ENCODE measurements around the gene VWCE.
"Not testable (repeated sequence)": the region's sequence is repeated elsewhere in the genome, so short reads cannot be mapped to it uniquely, and the experiment has no call there.

Gene VWCE

GRCh38 chr11:61268588-61269250 lies 26.4 kb downstream of the VWCE start:
- Histone ChIP-seq H3K27me3 (ENCODE audit: control insufficient read depth, insufficient read depth, low read length) (no peaks in the 10 kb centered on the region), H3K4me3 (ENCODE audit: low read depth, low read length) (no peak overlapping the region), H3K36me3 (ENCODE audit: control insufficient read depth, insufficient read depth, low read length) (peaks cover 23% of the 10 kb centered on the region), H3K9me3 (ENCODE audit: control insufficient read depth, insufficient read depth, low read length) (no peaks in the 10 kb centered on the region), H3K9ac (ENCODE audit: low read depth, low read length) (no peak overlapping the region), H3K27ac (ENCODE audit: low read depth, low read length) (no peak overlapping the region), H3K4me1 (ENCODE audit: control insufficient read depth, insufficient read depth, low read length) (no peaks in the 10 kb centered on the region)

DNA sequence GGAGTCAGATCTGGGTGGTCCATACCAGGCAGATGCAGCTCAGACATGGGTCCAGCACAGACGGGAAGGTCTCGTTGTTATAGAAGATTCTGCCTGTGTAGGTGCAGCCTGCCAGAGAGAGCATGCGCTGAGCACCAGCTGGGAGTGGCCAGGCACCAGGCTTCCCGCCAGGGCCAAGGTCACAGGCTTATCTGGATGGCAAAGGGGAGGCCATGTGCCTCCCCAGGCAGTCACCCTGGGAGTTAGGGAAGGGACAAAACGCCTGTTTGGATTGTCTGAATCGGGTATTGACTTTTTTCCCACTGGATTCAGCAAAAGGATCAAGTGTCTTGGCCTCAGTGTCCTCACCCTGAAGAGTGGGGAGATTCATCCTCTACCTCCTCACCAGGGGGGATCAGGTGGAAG lies 27.7 kb downstream of the VWCE start:
- Histone ChIP-seq H3K4me3 (ENCODE audit: low read depth, low read length) (no peak overlapping the region), H3K4me1 (ENCODE audit: control insufficient read depth, insufficient read depth, low read length) (no peaks in the 10 kb centered on the region), H3K9ac (ENCODE audit: low read depth, low read length) (no peak overlapping the region), H3K27ac (ENCODE audit: low read depth, low read length) (no peak overlapping the region), H3K36me3 (ENCODE audit: control insufficient read depth, insufficient read depth, low read length) (peaks cover 29% of the 10 kb centered on the region), H3K27me3 (ENCODE audit: control insufficient read depth, insufficient read depth, low read length) (no peaks in the 10 kb centered on the region), H3K9me3 (ENCODE audit: control insufficient read depth, insufficient read depth, low read length) (no peaks in the 10 kb centered on the region)

DNA sequence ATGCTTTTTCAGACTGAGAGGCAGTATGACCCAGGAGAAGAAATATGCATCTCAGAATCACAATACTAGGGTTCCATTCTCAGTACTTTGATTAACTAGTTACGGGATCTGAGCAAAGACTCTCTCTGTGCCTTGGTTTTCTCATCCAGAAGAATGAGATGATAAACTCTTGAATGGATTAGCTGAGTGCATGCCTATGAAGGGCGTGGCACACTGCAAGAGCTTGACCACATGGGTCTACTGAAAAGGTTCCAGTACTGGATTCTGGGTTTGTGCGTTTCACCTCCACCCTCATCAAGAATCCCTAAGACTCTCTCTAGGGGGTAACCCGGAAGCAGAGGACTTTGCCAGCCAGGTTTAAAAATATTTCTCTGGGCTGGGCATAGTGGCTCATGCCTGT lies 28.5 kb downstream of the VWCE start:
- Histone ChIP-seq H3K4me1 (ENCODE audit: control insufficient read depth, insufficient read depth, low read length) (no peaks in the 10 kb centered on the region), H3K27me3 (ENCODE audit: control insufficient read depth, insufficient read depth, low read length) (no peaks in the 10 kb centered on the region), H3K4me3 (ENCODE audit: low read depth, low read length) (no peak overlapping the region), H3K9me3 (ENCODE audit: control insufficient read depth, insufficient read depth, low read length) (no peaks in the 10 kb centered on the region), H3K36me3 (ENCODE audit: control insufficient read depth, insufficient read depth, low read length) (peaks cover 21% of the 10 kb centered on the region), H3K27ac (ENCODE audit: low read depth, low read length) (no peak overlapping the region), H3K9ac (ENCODE audit: low read depth, low read length) (no peak overlapping the region)

- H3K9ac ChIP-seq (ENCODE audit: low read depth, low read length) = no peak overlapping the region
- H3K27ac ChIP-seq (ENCODE audit: low read depth, low read length) = no peak overlapping the region
- no peaks in the 10 kb centered on the region for H3K9me3 ChIP-seq (ENCODE audit: control insufficient read depth, insufficient read depth, low read length)
- H3K36me3 ChIP-seq (ENCODE audit: control insufficient read depth, insufficient read depth, low read length) = peaks cover 12% of the 10 kb centered on the region
- no peak overlapping the region for H3K4me3 ChIP-seq (ENCODE audit: low read depth, low read length)
- no peaks in the 10 kb centered on the region for H3K4me1 ChIP-seq (ENCODE audit: control insufficient read depth, insufficient read depth, low read length)
- no peaks in the 10 kb centered on the region for H3K27me3 ChIP-seq (ENCODE audit: control insufficient read depth, insufficient read depth, low read length)
These were observed 29.8 kb downstream of the VWCE start for GRCh38 chr11:61265357-61265756.

- H3K36me3 ChIP-seq (ENCODE audit: control insufficient read depth, insufficient read depth, low read length) = peaks cover 9% of the 10 kb centered on the region; the same call in 1 of the 2 replicates
- H3K27ac ChIP-seq (ENCODE audit: low read depth, low read length) = no peak overlapping the region
- H3K9me3 ChIP-seq (ENCODE audit: control insufficient read depth, insufficient read depth, low read length) = no peaks in the 10 kb centered on the region
- H3K4me1 ChIP-seq (ENCODE audit: control insufficient read depth, insufficient read depth, low read length) = no peaks in the 10 kb centered on the region
- no peak overlapping the region for H3K4me3 ChIP-seq (ENCODE audit: low read depth, low read length)
- no peak overlapping the region for H3K9ac ChIP-seq (ENCODE audit: low read depth, low read length)
- H3K27me3 ChIP-seq (ENCODE audit: control insufficient read depth, insufficient read depth, low read length) = no peaks in the 10 kb centered on the region
These were observed 30.3 kb downstream of the VWCE start for GRCh38 chr11:61264795-61265194.

- H3K36me3 ChIP-seq (ENCODE audit: control insufficient read depth, insufficient read depth, low read length) = peaks cover 12% of the 10 kb centered on the region
- H3K4me3 ChIP-seq (ENCODE audit: low read depth, low read length) = no peak overlapping the region
- no peaks in the 10 kb centered on the region for H3K9me3 ChIP-seq (ENCODE audit: control insufficient read depth, insufficient read depth, low read length)
- H3K9ac ChIP-seq (ENCODE audit: low read depth, low read length) = no peak overlapping the region
- no peaks in the 10 kb centered on the region for H3K27me3 ChIP-seq (ENCODE audit: control insufficient read depth, insufficient read depth, low read length)
- no peaks in the 10 kb centered on the region for H3K4me1 ChIP-seq (ENCODE audit: control insufficient read depth, insufficient read depth, low read length)
- no peak overlapping the region for H3K27ac ChIP-seq (ENCODE audit: low read depth, low read length)
These were observed 30.7 kb downstream of the VWCE start for GRCh38 chr11:61264371-61264770.

GRCh38 chr11:61259363-61259762 lies 35.8 kb downstream of the VWCE start:
- Histone ChIP-seq H3K27ac (ENCODE audit: low read depth, low read length) (no peak overlapping the region), H3K9me3 (ENCODE audit: control insufficient read depth, insufficient read depth, low read length) (no peaks in the 10 kb centered on the region), H3K36me3 (ENCODE audit: control insufficient read depth, insufficient read depth, low read length) (peaks cover 31% of the 10 kb centered on the region), H3K27me3 (ENCODE audit: control insufficient read depth, insufficient read depth, low read length) (no peaks in the 10 kb centered on the region), H3K4me1 (ENCODE audit: control insufficient read depth, insufficient read depth, low read length) (no peaks in the 10 kb centered on the region), H3K4me3 (ENCODE audit: low read depth, low read length) (no peak overlapping the region), H3K9ac (ENCODE audit: low read depth, low read length) (no peak overlapping the region)

DNA sequence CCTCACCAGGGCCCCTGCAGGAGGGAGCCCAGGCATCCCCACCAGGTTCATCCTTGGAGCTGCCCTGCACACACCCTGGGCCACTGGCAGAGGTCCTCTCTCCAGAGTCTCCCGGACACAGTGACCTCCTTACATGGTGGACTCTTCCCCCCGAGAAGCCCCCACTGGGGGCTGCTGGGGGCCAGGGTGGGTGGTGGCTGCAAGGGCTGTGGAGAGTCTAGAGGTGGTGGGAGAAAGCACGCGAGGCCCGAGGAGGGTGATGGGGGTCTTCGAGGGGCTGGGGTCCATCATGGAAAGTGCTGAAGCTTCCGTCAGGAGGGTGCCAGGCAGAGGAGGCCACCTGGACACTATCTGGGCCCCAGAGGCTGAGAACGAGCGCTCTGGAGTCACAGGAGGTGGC lies 36.6 kb downstream of the VWCE start:
- Histone ChIP-seq H3K4me1 (ENCODE audit: control insufficient read depth, insufficient read depth, low read length) (no peaks in the 10 kb centered on the region), H3K27ac (ENCODE audit: low read depth, low read length) (no peak overlapping the region), H3K27me3 (ENCODE audit: control insufficient read depth, insufficient read depth, low read length) (no peaks in the 10 kb centered on the region), H3K9me3 (ENCODE audit: control insufficient read depth, insufficient read depth, low read length) (no peaks in the 10 kb centered on the region), H3K36me3 (ENCODE audit: control insufficient read depth, insufficient read depth, low read length) (peaks cover 29% of the 10 kb centered on the region), H3K4me3 (ENCODE audit: low read depth, low read length) (no peak overlapping the region), H3K9ac (ENCODE audit: low read depth, low read length) (no peak overlapping the region)

- Histone ChIP-seq H3K27ac (ENCODE audit: low read depth, low read length) (no peak overlapping the region), H3K4me1 (ENCODE audit: control insufficient read depth, insufficient read depth, low read length) (no peaks in the 10 kb centered on the region), H3K27me3 (ENCODE audit: control insufficient read depth, insufficient read depth, low read length) (no peaks in the 10 kb centered on the region), H3K9me3 (ENCODE audit: control insufficient read depth, insufficient read depth, low read length) (no peaks in the 10 kb centered on the region), H3K9ac (ENCODE audit: low read depth, low read length) (no peak overlapping the region), H3K4me3 (ENCODE audit: low read depth, low read length) (no peak overlapping the region), H3K36me3 (ENCODE audit: control insufficient read depth, insufficient read depth, low read length) (peaks cover 22% of the 10 kb centered on the region)
These were observed 38.2 kb downstream of the VWCE start for GRCh38 chr11:61256710-61257482.

DNA sequence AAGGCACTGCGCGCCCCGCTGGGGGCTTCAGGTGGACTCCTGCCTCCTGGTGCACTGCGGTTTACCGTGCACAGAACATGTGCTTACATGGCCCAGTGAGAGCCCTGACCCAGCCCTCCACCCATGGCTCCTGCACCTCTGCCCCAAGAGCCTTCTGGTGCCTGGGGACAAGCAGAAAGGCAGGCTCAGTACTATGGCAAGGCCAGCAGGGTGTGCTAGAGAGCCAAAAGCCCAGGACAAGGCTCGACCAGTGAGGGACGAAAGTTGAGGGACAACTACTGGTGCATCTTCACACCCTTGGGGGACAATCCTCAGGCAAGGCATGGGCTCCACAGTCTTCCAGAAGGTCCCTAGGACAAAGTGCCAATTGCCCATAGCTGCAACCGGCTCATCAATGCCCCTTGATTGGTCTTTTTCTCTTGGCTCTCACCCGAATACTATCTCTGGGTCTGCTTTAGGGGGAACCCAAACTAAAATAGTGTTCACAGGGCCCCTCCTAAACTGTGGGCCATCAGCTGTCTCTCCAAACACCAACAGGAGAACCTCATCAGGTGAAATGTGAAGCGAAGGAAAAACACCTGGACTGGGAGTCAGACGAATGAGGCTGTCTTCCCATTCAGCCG lies 40.6 kb downstream of the VWCE start:
- no peaks in the 10 kb centered on the region for H3K27me3 ChIP-seq (ENCODE audit: control insufficient read depth, insufficient read depth, low read length)
- H3K9ac ChIP-seq (ENCODE audit: low read depth, low read length) = no peak overlapping the region
- H3K27ac ChIP-seq (ENCODE audit: low read depth, low read length) = no peak overlapping the region

DNA sequence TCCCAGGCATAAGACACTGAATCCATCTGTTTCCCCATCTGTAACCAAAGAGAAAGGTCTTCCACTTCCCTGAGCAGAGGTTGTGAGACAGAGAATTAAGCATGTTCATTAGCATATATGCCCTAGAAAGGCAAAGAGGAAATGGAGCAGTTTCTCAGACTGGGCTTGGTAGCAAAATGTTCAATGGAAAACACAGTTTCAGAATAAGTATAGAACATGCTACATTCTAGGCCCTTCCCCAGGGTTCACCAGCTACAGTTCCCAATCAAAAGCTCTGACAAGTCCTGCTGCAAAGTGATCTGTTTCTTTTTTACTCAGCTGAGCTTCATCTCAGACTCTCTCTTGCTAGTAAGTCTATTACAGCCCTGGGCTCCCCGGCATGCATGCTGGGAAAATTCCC lies 42.8 kb downstream of the VWCE start:
- not testable (repeated sequence) for H3K9me3 ChIP-seq (ENCODE audit: control insufficient read depth, insufficient read depth, low read length); H3K4me1 ChIP-seq (ENCODE audit: control insufficient read depth, insufficient read depth, low read length); H3K27me3 ChIP-seq (ENCODE audit: control insufficient read depth, insufficient read depth, low read length); H3K9ac ChIP-seq (ENCODE audit: low read depth, low read length); H3K36me3 ChIP-seq (ENCODE audit: control insufficient read depth, insufficient read depth, low read length); H3K27ac ChIP-seq (ENCODE audit: low read depth, low read length); H3K4me3 ChIP-seq (ENCODE audit: low read depth, low read length)

More for the DNA sequence above, 40.6 kb downstream of the VWCE start:
- no peaks in the 10 kb centered on the region for H3K4me1 ChIP-seq (ENCODE audit: control insufficient read depth, insufficient read depth, low read length)
- H3K4me3 ChIP-seq (ENCODE audit: low read depth, low read length) = no peak overlapping the region
- H3K9me3 ChIP-seq (ENCODE audit: control insufficient read depth, insufficient read depth, low read length) = no peaks in the 10 kb centered on the region
- H3K36me3 ChIP-seq (ENCODE audit: control insufficient read depth, insufficient read depth, low read length) = peaks cover 21% of the 10 kb centered on the region
